GM13976 (cell line): ENCODE results near the gene ADD3.

ENCODE experiments used
- DNase-seq: peaks from one replicate; pipeline ENCODE4 v3.0.0; 2012; ENCODE audit warnings: low spot score
- in situ Hi-C: fragments of 300-500 bp; cut with MboI; formaldehyde crosslinking; loops from one replicate; pipeline ENCODE4 v1.12.0; 2022; ENCODE audit warnings: low sequenced_read_pairs, mixed read lengths, inconsistent platforms; ENCODE audit not compliant: unreplicated experiment
- TF ChIP-seq, protein P1 (sequence below): IDR thresholded peaks from 2 replicates; pipeline ENCODE4 v1.5.1; 2012; ENCODE audit warnings: borderline replicate concordance, mild to moderate bottlenecking; ENCODE audit not compliant: insufficient read depth; ENCODE audit errors: extremely low read depth, missing control alignments, control extremely low read depth

ADD3 gene

DNA sequence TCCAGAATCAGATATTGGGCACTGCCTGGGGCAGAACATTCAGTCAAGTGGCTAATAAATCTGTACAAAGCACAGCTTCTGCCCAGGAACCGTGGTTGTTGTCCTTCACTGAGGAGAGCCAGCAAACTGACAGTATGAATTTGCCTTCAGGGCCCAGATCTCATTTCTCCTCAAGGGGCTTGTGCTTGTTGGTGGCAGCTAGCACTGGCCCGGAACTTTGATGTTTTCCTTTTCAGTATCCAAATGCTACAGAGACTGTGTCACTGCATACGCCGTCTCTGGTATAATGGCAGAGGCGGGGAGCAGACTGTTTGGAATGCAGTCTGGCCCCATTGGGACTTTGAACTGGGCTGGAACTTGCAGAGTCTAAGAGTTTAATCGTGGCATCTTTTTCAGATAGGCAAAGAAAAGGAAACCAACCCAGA, 30.4 kb upstream of the ADD3 start:
- in situ Hi-C loops, result loop anchor here (10.0 kb wide), 1 partner anchor 157 kb away; no protein-coding TSS in a partner anchor
- TF ChIP-seq, protein P1, sequence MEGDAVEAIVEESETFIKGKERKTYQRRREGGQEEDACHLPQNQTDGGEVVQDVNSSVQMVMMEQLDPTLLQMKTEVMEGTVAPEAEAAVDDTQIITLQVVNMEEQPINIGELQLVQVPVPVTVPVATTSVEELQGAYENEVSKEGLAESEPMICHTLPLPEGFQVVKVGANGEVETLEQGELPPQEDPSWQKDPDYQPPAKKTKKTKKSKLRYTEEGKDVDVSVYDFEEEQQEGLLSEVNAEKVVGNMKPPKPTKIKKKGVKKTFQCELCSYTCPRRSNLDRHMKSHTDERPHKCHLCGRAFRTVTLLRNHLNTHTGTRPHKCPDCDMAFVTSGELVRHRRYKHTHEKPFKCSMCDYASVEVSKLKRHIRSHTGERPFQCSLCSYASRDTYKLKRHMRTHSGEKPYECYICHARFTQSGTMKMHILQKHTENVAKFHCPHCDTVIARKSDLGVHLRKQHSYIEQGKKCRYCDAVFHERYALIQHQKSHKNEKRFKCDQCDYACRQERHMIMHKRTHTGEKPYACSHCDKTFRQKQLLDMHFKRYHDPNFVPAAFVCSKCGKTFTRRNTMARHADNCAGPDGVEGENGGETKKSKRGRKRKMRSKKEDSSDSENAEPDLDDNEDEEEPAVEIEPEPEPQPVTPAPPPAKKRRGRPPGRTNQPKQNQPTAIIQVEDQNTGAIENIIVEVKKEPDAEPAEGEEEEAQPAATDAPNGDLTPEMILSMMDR, result no peak
- no peak for DNase-seq

DNA sequence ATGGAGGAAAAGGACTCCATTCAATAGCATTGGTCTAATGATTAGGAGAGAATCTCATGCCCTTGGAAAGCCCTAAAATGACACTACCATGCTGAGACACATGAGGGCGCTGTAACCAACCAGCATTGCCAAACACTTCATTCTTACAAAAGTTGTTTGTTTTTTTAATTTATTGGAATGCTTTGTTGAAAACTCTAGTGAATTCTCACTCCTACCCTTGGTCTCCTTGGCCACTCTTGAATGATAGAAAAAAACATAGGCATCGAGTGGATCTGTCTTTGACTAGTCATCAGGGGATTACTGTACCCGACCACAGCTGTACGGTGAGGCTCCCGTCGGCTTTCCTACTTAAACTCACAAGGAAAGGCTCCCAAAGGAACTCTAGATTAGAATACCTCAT, 29.3 kb upstream of the ADD3 start:
- DNase-seq, result peak; percentile 46
- in situ Hi-C loops, result loop anchor here (10.0 kb wide), 1 partner anchor 156 kb away; no protein-coding TSS in a partner anchor
- TF ChIP-seq, protein P1, result peak; percentile 76

GRCh38 chr10:109979215-109979614, 28.6 kb upstream of the ADD3 start:
- TF ChIP-seq, protein P1, result no peak
- in situ Hi-C loops, result loop anchor here (10.0 kb wide), 1 partner anchor 156 kb away; no protein-coding TSS in a partner anchor
- no peak for DNase-seq

- no peak for DNase-seq
- TF ChIP-seq, protein P1, result no peak
- in situ Hi-C loops, result no loop called here
Observed at GRCh38 chr10:109981650-109982049, 26.1 kb upstream of the ADD3 start.

DNA sequence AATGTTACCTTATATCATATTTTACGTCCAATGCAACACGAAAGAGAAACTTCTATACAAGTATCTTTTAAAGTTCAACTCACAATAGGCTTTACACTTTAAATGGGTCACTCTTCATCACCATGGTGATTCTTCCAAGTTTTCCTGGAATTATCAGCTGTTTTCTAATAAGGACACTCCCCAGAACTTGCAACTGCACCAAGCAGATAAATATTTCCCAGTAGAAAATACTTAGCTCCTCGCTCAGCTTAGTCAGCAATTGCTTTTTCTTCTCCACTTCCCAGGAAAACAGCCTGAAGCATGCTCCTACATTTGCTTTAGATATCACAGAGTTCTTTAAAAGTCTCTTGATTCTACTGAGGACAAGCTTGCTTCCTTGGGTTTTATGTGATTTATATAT, 25.7 kb upstream of the ADD3 start:
- DNase-seq, result no peak
- in situ Hi-C loops, result no loop called here
- TF ChIP-seq, protein P1, result no peak

GRCh38 chr10:109982812-109983211, 25.0 kb upstream of the ADD3 start:
- TF ChIP-seq, protein P1, result no peak
- in situ Hi-C loops, result no loop called here
- DNase-seq, result no peak
